Activated naive CD8-positive, alpha-beta T cell (primary cell): ENCODE measurements around the gene TRIM52.

Experiments used
- H3K27ac Mint-ChIP-seq: one replicate; pipeline ENCODE4 v1.8.0; 2021; ENCODE audit warnings: mixed read lengths
- H3K27me3 Mint-ChIP-seq: one replicate; pipeline ENCODE4 v1.8.0; 2021; ENCODE audit warnings: mixed read lengths
- H3K36me3 Mint-ChIP-seq: one replicate; pipeline ENCODE4 v1.8.0; 2021; ENCODE audit warnings: mixed read lengths
- H3K4me1 Mint-ChIP-seq: one replicate; pipeline ENCODE4 v1.8.0; 2021; ENCODE audit warnings: low read depth, mixed read lengths
- H3K4me3 Mint-ChIP-seq: one replicate; pipeline ENCODE4 v1.8.0; 2021; ENCODE audit warnings: mild to moderate bottlenecking, mixed read lengths
- H3K9me3 Mint-ChIP-seq: one replicate; pipeline ENCODE4 v1.8.0; 2021; ENCODE audit warnings: low read depth, mixed read lengths

TRIM52 gene

DNA sequence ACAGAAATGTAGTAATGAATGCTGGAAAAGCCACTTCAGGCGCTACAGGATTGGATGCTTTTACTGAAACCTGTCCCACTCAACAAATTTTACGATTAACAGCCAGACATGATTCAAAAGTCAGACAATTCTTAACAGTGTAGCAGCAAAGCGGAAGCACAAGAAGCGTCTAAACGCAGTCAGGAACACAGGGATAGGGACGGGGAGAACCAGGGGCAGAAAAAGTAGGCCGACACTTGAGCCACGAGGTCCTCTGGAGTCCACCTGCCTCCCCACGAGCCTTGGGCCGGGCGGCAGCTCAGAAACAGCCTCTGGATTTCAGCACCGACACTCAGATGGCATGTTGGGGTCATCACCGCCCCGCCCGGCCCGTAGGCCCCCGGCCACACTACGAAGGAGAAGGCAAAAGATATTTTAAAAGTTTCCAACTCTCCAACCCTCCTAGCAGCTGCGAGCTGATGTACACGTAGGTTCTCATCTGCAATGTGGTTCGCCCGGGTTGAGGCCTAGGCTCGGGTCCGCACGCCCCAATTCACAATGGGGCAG lies 17.9 kb downstream of the TRIM52 start:
- Mint-ChIP-seq H3K27ac (peak overlapping the region; percentile 99), H3K36me3 (peaks cover 25% of the 10 kb centered on the region), H3K9me3 (no peaks in the 10 kb centered on the region), H3K4me3 (peak overlapping the region; percentile 94), H3K27me3 (no peaks in the 10 kb centered on the region), H3K4me1 (peaks cover 58% of the 10 kb centered on the region)

DNA sequence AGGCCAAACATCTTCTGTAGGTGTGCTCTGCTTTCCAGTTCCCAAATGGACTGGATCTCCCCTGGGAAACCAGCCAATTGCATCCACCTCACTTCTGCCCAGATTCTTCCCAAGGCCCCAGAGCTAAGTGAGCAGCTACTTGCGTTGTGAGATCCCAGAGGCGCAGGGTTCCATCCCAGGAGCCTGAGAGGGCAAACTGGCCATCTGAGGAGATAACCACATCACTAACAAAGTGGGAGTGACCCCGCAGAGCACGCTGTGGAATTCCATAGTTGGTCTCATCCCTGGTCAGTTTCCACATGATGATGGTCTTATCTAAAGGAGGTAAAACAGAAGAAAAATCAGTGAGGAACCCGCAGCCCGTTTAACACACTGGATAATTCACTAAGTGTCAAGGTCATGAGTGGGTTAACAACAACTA lies 18.9 kb downstream of the TRIM52 start:
- peak overlapping the region; percentile 99 for H3K27ac Mint-ChIP-seq
- peaks cover 57% of the 10 kb centered on the region for H3K4me1 Mint-ChIP-seq
- H3K36me3 Mint-ChIP-seq = peaks cover 27% of the 10 kb centered on the region
- no peaks in the 10 kb centered on the region for H3K27me3 Mint-ChIP-seq
- no peaks in the 10 kb centered on the region for H3K9me3 Mint-ChIP-seq
- H3K4me3 Mint-ChIP-seq = peak overlapping the region; percentile 94

DNA sequence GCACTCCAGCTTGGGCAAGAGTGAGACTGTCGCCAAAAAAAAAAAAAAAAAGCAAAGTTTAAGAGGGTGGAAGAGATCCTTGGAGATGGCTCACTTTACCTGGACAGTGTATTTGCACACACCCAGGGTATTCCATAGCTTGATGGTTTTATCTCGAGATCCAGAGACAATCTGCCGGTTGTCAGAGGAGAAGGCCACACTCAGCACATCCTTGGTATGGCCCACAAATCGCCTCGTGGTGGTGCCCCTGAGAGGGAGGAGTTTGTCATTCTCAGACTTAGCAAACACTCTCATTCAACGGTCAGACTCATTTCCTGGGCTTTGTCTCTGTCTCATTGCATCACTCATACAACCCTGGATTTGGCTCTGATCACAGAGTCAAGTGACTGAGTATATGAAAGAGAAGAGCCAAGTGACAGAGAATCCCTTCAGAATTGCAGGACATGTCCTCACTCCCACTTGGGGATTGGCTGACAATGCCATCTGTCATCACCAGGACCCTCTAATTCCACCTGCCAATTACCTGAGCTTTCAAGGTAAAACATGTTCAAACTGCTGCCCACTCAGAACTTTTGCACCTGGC lies 19.5 kb downstream of the TRIM52 start:
- Mint-ChIP-seq H3K4me1 (peaks cover 62% of the 10 kb centered on the region), H3K9me3 (no peaks in the 10 kb centered on the region), H3K27me3 (no peaks in the 10 kb centered on the region), H3K27ac (peak overlapping the region; percentile 99), H3K36me3 (peaks cover 30% of the 10 kb centered on the region), H3K4me3 (peak overlapping the region; percentile 94)

DNA sequence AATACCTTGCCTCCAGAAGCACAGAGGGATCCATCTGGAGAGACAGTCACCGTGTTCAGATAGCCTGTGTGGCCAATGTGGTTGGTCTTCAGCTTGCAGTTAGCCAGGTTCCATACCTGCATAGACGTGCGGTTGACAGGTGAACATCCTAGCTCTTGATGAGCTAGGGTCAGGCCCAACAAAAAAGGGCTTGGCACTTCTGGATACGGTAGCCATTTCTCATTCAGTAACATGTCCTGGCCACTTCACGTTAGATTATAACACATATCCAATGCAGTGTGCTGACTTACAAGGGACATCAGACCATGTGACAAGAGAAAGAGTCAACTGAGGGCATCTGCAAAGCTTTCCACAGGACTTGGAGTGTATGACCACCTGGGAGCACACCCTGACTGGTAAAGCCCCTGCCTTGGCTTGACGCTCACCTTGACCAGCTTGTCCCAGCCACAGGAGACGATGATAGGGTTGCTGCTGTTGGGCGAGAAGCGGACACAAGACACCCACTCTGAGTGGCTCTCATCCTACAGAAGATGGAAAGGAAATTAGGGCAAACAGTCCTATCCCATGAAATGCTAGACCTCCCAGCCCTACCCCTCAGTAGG lies 21.8 kb downstream of the TRIM52 start:
- Mint-ChIP-seq H3K36me3 (peaks cover 32% of the 10 kb centered on the region), H3K4me1 (peaks cover 45% of the 10 kb centered on the region), H3K4me3 (peak overlapping the region; percentile 94), H3K9me3 (no peaks in the 10 kb centered on the region), H3K27ac (peak overlapping the region; percentile 77), H3K27me3 (no peaks in the 10 kb centered on the region)

DNA sequence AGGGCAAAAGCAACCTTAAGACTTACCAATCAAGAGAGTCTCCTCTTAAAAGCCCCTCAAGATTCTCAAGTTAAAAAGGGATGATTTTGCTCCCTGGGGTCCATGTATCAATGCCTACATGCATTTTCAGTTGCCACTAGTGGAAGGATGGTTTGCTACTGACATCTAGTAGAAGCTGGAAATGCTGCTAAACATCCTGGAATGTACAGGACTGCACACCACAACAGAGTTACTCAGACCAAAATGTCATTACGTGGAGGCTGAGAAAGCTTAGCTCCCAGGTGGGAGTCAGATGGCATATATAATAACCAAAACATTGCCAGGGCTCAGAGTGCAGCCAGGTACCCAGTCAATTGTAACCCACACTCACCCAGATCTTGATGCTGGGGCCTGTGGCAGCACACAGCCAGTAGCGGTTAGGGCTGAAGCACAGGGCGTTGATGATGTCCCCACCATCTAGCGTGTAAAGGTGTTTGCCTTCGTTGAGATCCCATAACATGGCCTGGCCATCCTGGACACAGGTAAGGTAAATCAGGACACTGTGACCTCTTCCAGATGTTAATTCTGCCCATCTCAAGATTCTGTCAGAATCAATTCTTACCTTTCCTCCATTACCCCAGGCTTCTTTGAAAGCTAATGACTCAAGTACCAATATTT lies 23.1 kb downstream of the TRIM52 start:
- Mint-ChIP-seq H3K27me3 (no peaks in the 10 kb centered on the region), H3K9me3 (no peaks in the 10 kb centered on the region), H3K27ac (peak overlapping the region; percentile 77), H3K36me3 (peaks cover 27% of the 10 kb centered on the region), H3K4me1 (peaks cover 41% of the 10 kb centered on the region), H3K4me3 (peak overlapping the region; percentile 48)

DNA sequence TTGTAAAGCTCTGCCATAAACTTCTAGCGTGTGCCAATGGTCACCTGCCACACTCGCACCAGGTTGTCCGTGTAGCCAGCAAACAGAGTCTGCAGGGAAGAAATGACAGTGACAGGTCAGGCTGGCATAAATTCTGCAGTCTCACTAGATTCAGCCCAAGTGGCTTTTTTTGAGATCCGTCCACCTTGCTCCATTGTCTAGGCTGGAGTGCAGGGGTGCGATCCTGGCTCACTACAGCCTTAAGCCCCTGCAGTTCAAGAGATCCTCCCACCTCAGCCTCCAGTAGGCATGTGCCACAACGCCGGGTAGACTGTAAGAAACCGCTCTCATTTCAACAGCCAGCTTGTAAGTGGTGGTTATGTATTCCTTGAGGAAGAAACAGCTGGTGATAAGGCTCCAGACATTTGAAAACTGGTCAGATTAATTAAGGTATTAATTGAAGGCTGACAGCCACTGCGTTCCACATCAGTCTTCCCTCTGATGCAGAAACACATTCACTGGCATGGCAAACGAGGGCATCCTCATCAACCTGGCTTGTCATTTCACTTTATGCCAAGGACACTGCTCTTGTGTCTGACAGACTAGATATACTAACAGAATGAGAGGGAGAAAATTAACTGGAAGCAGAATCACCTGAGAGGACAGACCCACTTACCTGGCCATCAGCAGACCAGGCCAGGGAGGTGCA lies 23.8 kb downstream of the TRIM52 start:
- Mint-ChIP-seq H3K36me3 (peaks cover 21% of the 10 kb centered on the region), H3K4me3 (peak overlapping the region; percentile 42), H3K4me1 (peaks cover 42% of the 10 kb centered on the region), H3K27ac (peak overlapping the region; percentile 77), H3K9me3 (no peaks in the 10 kb centered on the region), H3K27me3 (no peaks in the 10 kb centered on the region)

DNA sequence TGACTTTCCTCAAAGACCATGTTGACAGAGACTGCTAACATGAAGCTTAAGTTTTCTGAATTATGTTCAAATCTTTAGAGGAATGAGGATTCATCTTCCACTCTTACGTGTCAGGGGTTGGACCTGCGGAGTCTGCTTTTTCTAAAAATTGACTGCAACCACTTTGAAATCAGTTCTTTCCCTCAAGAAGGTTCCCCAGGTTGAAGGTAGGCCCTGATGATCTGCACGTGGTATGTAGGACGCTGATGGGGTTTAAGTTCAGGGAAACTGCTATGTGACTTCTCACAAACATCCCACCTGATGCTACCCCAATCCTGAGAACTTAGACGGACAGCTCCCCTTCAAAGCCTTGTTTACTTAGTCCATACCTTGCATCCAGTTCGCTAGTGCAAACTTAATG lies 24.5 kb downstream of the TRIM52 start:
- Mint-ChIP-seq H3K27ac (peak overlapping the region; percentile 77), H3K4me3 (peak overlapping the region; percentile 15), H3K27me3 (no peaks in the 10 kb centered on the region), H3K4me1 (peaks cover 38% of the 10 kb centered on the region), H3K36me3 (peaks cover 15% of the 10 kb centered on the region), H3K9me3 (no peaks in the 10 kb centered on the region)

DNA sequence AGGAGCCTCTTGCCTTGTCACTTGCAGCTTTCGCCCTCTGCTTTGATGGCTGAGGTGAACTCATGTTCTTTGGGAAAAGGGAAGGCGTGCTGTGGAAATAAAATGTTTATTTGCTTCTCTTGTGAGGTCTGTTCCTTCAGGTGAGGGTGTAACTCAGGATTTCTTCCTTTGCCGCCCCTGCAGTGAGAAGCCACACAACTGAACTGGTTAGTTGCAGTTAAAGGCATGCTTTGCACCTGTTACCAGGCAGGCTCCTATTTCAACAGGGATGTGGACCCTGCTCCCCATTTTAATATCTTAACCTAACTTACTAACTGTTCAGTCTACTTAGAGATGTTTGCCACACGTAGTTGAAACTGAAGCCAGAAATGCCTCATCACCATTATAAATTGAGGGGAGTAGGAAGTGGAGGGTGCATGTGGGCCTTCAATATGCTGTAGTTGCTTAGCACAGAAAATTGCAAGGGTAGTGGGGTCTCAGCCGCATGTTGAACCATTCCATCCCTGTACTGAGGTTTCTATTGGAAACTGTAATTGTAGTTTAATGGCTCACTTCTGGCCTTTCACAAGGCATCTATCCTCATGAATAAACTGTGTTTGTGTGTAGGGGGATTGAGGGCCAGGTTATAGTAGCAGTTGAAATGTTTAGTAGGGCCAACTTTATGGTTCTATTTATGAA lies 25.1 kb downstream of the TRIM52 start:
- peaks cover 13% of the 10 kb centered on the region for H3K36me3 Mint-ChIP-seq
- no peak overlapping the region for H3K4me3 Mint-ChIP-seq
- H3K27me3 Mint-ChIP-seq = no peaks in the 10 kb centered on the region
- peak overlapping the region; percentile 77 for H3K27ac Mint-ChIP-seq
- H3K9me3 Mint-ChIP-seq = no peaks in the 10 kb centered on the region
- peaks cover 36% of the 10 kb centered on the region for H3K4me1 Mint-ChIP-seq

DNA sequence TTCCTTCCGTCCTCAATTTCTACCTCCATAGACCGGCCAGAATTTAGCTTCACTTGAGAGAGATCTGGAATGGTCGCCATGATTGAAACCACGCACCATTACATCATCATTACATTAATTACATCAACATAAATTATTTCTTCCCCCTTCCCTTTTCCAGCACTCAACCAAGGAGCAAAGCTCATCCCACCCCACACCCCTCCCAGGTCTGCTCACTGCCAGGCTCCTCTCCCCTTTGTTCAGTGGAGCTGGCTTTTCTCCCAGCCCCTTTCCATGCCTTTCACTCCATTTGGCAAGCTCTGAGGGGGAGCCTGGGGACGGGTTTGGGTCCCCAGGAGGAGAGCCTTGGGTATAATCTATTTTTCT lies 25.6 kb downstream of the TRIM52 start:
- H3K4me3 Mint-ChIP-seq = no peak overlapping the region
- no peaks in the 10 kb centered on the region for H3K9me3 Mint-ChIP-seq
- peaks cover 38% of the 10 kb centered on the region for H3K4me1 Mint-ChIP-seq
- H3K27me3 Mint-ChIP-seq = no peaks in the 10 kb centered on the region
- peak overlapping the region; percentile 77 for H3K27ac Mint-ChIP-seq
- peaks cover 13% of the 10 kb centered on the region for H3K36me3 Mint-ChIP-seq

DNA sequence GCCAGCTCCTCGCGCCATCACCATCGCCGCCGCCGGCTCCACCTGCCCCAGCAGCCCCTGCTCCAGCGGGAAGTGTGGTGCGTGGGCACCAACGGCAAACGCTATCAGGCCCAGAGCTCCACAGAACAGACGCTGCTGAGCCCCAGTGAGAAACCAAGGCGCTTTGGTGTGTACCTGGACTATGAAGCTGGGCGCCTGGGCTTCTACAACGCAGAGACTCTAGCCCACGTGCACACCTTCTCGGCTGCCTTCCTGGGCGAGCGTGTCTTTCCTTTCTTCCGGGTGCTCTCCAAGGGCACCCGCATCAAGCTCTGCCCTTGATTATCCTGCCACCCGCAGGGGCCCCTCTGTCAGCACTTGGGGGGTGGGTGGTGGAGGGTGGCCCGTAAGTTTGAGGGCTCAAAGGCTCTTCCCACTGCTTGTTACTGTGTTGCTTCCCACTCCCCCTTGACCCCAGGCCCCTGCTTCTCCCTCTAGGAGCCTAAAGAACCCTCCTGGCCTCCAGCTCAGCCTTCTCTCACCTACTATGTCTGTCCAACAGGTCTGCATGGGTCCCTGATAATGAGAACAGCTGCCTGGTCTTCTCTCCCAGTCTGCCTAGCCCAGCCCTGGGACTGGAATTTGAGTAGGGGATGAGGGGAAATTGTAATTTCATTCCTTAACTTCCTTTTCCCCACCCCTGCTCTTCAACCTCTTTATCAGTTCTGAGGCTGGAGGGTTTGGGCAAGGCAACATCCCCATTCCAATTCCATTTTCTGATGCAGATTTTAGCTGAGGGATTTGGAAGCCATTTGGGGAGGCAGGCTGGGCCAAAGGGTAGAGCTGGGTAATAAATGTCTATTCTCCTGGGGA lies 26.3 kb downstream of the TRIM52 start:
- Mint-ChIP-seq H3K36me3 (peaks cover 13% of the 10 kb centered on the region), H3K27me3 (no peaks in the 10 kb centered on the region), H3K27ac (peak overlapping the region; percentile 77), H3K4me1 (peaks cover 39% of the 10 kb centered on the region), H3K4me3 (no peak overlapping the region), H3K9me3 (no peaks in the 10 kb centered on the region)

DNA sequence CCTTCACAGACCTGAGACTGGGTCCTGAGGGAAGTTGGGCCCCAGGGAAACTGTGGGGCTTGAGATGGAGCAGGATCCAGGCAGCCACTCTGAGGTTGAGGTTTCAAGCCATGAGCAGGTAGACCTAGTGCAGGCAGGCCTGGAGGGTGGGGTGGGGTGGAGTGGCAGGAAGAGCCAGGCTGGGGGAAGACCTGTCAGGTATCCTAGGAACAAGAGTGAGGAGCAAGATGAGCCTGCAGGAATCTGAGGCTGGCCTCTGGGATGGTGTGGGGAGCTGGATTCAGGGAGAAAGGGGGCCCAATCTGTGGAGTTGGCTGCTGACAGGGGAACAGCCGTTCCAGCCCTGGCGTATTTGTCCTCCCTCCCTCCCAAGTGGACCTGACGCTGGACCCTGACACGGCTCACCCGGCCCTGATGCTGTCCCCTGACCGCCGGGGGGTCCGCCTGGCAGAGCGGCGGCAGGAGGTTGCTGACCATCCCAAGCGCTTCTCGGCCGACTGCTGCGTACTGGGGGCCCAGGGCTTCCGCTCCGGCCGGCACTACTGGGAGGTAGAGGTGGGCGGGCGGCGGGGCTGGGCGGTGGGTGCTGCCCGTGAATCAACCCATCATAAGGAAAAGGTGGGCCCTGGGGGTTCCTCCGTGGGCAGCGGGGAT lies 27.0 kb downstream of the TRIM52 start:
- Mint-ChIP-seq H3K4me1 (peaks cover 41% of the 10 kb centered on the region), H3K27me3 (no peaks in the 10 kb centered on the region), H3K36me3 (peaks cover 14% of the 10 kb centered on the region), H3K4me3 (no peak overlapping the region), H3K27ac (no peak overlapping the region), H3K9me3 (no peaks in the 10 kb centered on the region)

DNA sequence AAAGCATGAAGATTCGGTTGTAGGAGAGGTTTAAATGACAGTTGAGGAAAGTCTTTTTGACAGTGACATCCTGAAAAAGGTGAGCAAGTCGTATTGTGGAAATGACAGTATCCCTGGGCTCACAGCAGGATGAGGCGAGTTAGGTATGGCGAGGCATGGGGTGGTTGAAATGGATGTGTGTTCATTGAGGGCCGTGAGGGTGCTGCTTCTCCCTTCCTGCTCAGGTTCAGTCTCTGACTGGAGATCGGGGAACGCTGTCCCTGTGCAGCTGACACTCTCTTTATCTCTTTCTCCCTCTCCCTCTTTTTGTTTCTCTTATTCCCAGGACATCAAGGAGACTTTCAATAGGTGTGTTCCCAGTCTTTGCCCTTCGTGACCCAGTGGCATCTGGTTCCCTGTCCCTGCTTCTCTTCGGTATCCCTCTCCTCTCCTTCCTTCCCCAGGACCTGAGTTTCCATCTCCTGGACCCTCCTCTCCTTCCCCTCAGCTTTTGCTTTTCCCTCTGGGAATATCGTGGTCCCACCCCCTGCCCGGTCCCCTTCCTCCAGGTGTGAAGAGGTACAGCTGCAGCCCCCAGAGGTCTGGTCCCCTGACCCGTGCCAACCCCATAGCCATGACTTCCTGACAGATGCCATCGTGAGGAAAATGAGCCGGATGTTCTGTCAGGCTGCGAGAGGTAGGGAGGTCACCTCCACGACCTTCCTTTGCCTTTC lies 27.7 kb downstream of the TRIM52 start:
- H3K27ac Mint-ChIP-seq = peak overlapping the region; percentile 8
- H3K4me1 Mint-ChIP-seq = peaks cover 37% of the 10 kb centered on the region
- peaks cover 12% of the 10 kb centered on the region for H3K36me3 Mint-ChIP-seq
- H3K27me3 Mint-ChIP-seq = no peaks in the 10 kb centered on the region
- H3K4me3 Mint-ChIP-seq = no peak overlapping the region
- no peaks in the 10 kb centered on the region for H3K9me3 Mint-ChIP-seq

DNA sequence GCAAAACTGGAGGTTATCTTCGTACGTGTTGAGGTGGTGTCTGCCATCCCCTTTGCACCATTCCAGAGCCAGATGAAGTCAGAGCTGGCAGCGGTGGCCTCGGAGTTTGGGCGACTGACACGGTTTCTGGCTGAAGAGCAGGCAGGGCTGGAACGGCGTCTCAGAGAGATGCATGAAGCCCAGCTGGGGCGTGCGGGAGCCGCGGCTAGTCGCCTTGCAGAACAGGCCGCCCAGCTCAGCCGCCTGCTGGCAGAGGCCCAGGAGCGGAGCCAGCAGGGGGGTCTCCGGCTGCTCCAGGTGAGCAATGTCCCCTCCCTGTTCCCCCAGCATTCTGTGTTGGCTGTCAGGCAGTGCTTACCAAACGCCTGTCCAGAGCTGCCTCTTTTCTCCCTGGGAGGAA lies 28.4 kb downstream of the TRIM52 start:
- no peaks in the 10 kb centered on the region for H3K27me3 Mint-ChIP-seq
- no peak overlapping the region for H3K27ac Mint-ChIP-seq
- H3K4me1 Mint-ChIP-seq = peaks cover 31% of the 10 kb centered on the region
- no peak overlapping the region for H3K4me3 Mint-ChIP-seq
- peaks cover 8% of the 10 kb centered on the region for H3K36me3 Mint-ChIP-seq
- H3K9me3 Mint-ChIP-seq = no peaks in the 10 kb centered on the region
